ENCODE measurements around the gene TTBK2.
A peak's percentile ranks its signal among the peaks of the same experiment; 100 is the strongest.
"Not testable (repeated sequence)": the region's sequence is repeated elsewhere in the genome, so short reads cannot be mapped to it uniquely, and the experiment has no call there.

The TTBK2 gene

GRCh38 chr15:42920519-42921341 is at the start of gene TTBK2:
TTBK2 (minus strand) TSS chr15:42920778; CDS start chr15:42878617, 42,161 bp downstream.
- peak; percentile 98 for DNase-seq

GRCh38 chr15:42964476-42964875 is 43.9 kb upstream of the TTBK2 start:
- no peak for DNase-seq

- no peak for DNase-seq
Measured at GRCh38 chr15:42955518-42955917, 34.9 kb upstream of the TTBK2 start.

GRCh38 chr15:42954291-42954690 is 33.7 kb upstream of the TTBK2 start:
- no peak for DNase-seq

- DNase-seq: not testable (repeated sequence)
Measured at GRCh38 chr15:42948898-42949297, 28.3 kb upstream of the TTBK2 start.

GRCh38 chr15:42940527-42940926 is 19.9 kb upstream of the TTBK2 start:
- DNase-seq: no peak

- DNase-seq: no peak
Measured at GRCh38 chr15:42939841-42940240, 19.3 kb upstream of the TTBK2 start.

- no peak for DNase-seq
Measured at GRCh38 chr15:42937143-42937542, 16.6 kb upstream of the TTBK2 start.

GRCh38 chr15:42933886-42934667 is 13.5 kb upstream of the TTBK2 start:
- DNase-seq: no peak

- no peak for DNase-seq
Measured at GRCh38 chr15:42932833-42933515, 12.4 kb upstream of the TTBK2 start.

- no peak for DNase-seq
Measured at GRCh38 chr15:42931702-42932486, 11.3 kb upstream of the TTBK2 start.

- DNase-seq: no peak
Measured at GRCh38 chr15:42929306-42929848, 8.8 kb upstream of the TTBK2 start.

GRCh38 chr15:42921342-42921731 is 759 bp upstream of the TTBK2 start:
- DNase-seq: no peak

GRCh38 chr15:42919799-42920518 is 619 bp downstream of the TTBK2 start:
- DNase-seq: peak; percentile 19

GRCh38 chr15:42919308-42919707 is 1.3 kb downstream of the TTBK2 start:
- no peak for DNase-seq

- no peak for DNase-seq
Measured at GRCh38 chr15:42918047-42918446, 2.5 kb downstream of the TTBK2 start.

- DNase-seq: no peak
Measured at GRCh38 chr15:42915654-42916315, 4.8 kb downstream of the TTBK2 start.

- DNase-seq: peak; percentile 22
Measured at GRCh38 chr15:42914728-42915497, 5.7 kb downstream of the TTBK2 start.

- no peak for DNase-seq
Measured at GRCh38 chr15:42911058-42911592, 9.5 kb downstream of the TTBK2 start.

- no peak for DNase-seq
Measured at GRCh38 chr15:42908538-42908937, 12.0 kb downstream of the TTBK2 start.
